WI38 (cell line): Measurements from ENCODE around the gene CACNB3.
"Not testable (repeated sequence)": the region's sequence is repeated elsewhere in the genome, so short reads cannot be mapped to it uniquely, and the experiment has no call there.

Experiments
- H3K4me3 ChIP-seq: 2 replicates; pipeline ENCODE4 v1.5.1; 2011; ENCODE audit warnings: low read depth, mild to moderate bottlenecking, control low read depth, low read length
- CTCF ChIP-seq: IDR thresholded peaks from 2 replicates; pipeline ENCODE4 v1.5.1; 2012; ENCODE audit warnings: low read depth, mild to moderate bottlenecking, control low read depth, low read length

The CACNB3 gene

GRCh38 chr12:48873096-48873495 lies 54.8 kb downstream of the CACNB3 start:
- no peak overlapping the region for H3K4me3 ChIP-seq
- no peak for TF ChIP-seq CTCF

- not testable (repeated sequence) for H3K4me3 ChIP-seq
These were observed 55.2 kb downstream of the CACNB3 start for GRCh38 chr12:48873534-48873933.

DNA sequence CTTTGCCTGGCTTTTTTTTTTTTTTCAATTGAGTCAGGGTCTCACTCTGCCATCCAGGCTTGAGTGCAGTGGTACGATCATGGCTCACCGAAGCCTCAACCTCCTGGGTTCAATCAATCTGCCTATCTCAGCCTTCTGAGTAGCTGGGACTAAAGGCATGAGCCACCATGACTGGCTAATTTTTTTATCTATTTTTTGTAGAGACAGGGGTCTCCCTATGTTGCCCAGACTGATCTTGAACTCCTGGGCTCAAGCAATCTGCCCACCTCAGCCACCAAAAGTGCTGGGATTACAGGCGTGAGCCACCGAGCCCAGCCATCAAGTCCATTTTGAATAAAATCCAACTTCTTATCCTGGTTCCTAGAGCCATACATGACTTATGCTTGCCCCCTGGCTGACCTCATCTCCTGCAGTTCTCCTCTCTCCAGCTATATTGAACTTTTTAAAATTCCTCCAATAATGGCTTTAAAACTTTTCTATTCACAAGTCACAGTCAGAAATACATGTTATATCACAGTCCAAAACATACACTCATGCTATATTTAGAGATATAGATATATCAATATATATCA lies 57.7 kb downstream of the CACNB3 start:
- no peak overlapping the region for H3K4me3 ChIP-seq
- TF ChIP-seq CTCF: no peak
